GM23338 (cell line): ENCODE measurements around the gene GDAP1L1. TPM values are rescaled to one million over a fixed set of nuclear protein-coding genes. Genes with fewer than 3 reads are reported as not detected.

ENCODE experiments used
- ATAC-seq: fragments of 200-7000 bp; cut with Tn5 transposase; 3 replicates; pipeline ENCODE4 v1.9.1; 2020
- DNase-seq: peaks from one replicate; pipeline ENCODE4 v3.0.0-alpha.2; 2015; ENCODE audit warnings: low spot score
- H2AFZ ChIP-seq: fragments of 200-600 bp; sonication (generic); 2 replicates; pipeline ENCODE4 v1.8.0; 2016; ENCODE audit warnings: antibody characterized with exemption, mild to moderate bottlenecking, moderate library complexity
- H3F3A ChIP-seq: fragments of 200-600 bp; sonication (generic); replicated peaks from 2 replicates; pipeline ENCODE4 v1.8.0; 2017; ENCODE audit warnings: antibody characterized with exemption, mixed run types, low read depth
- H3K27ac ChIP-seq: fragments of 200-600 bp; sonication (generic); 2 replicates; pipeline ENCODE4 v1.6.1; 2016; ENCODE audit warnings: low read depth
- H3K27me3 ChIP-seq: fragments of 200-600 bp; sonication (generic); 2 replicates; pipeline ENCODE4 v1.8.0; 2016; ENCODE audit warnings: mild to moderate bottlenecking, mixed run types, moderate library complexity; ENCODE audit not compliant: insufficient read depth
- H3K36me3 ChIP-seq: fragments of 200-600 bp; sonication (generic); 2 replicates; pipeline ENCODE4 v1.8.0; 2016; ENCODE audit warnings: mild to moderate bottlenecking; ENCODE audit not compliant: insufficient read depth
- H3K4me1 ChIP-seq: fragments of 200-600 bp; sonication (generic); 2 replicates; pipeline ENCODE4 v1.8.0; 2016; ENCODE audit warnings: mild to moderate bottlenecking, moderate library complexity; ENCODE audit not compliant: insufficient read depth
- H3K4me2 ChIP-seq: fragments of 200-600 bp; sonication (generic); 2 replicates; pipeline ENCODE4 v1.7.1; 2017; ENCODE audit warnings: mixed run types
- H3K4me3 ChIP-seq: fragments of 200-600 bp; sonication (generic); 2 replicates; pipeline ENCODE4 v1.6.1; 2016; ENCODE audit warnings: mixed run types
- H3K79me2 ChIP-seq: fragments of 200-600 bp; sonication (generic); replicated peaks from 2 replicates; pipeline ENCODE4 v1.8.0; 2017; ENCODE audit warnings: mild to moderate bottlenecking; ENCODE audit not compliant: insufficient read depth
- H3K9me2 ChIP-seq: fragments of 200-600 bp; sonication (generic); 2 replicates; pipeline ENCODE4 v1.8.0; 2017; ENCODE audit not compliant: insufficient read depth
- H4K20me1 ChIP-seq: fragments of 200-600 bp; sonication (generic); replicated peaks from 2 replicates; pipeline ENCODE4 v1.8.0; 2017; ENCODE audit warnings: mild to moderate bottlenecking; ENCODE audit not compliant: insufficient read depth
- H3K27ac Mint-ChIP-seq: 2 replicates; pipeline ENCODE4 v1.8.0; 2020; ENCODE audit warnings: inconsistent platforms, mild to moderate bottlenecking, moderate library complexity, mixed read lengths
- H3K27me3 Mint-ChIP-seq: 3 replicates; pipeline ENCODE4 v1.8.0; 2022; ENCODE audit warnings: low read depth, mild to moderate bottlenecking, moderate library complexity, mixed read lengths, inconsistent platforms; ENCODE audit not compliant: insufficient read depth, poor library complexity
- H3K36me3 Mint-ChIP-seq: 3 replicates; pipeline ENCODE4 v1.8.0; 2021; ENCODE audit warnings: low read depth, mild to moderate bottlenecking, inconsistent platforms, moderate library complexity, mixed read lengths
- H3K4me1 Mint-ChIP-seq: 3 replicates; pipeline ENCODE4 v1.8.0; 2020; ENCODE audit warnings: mild to moderate bottlenecking, inconsistent platforms, mixed read lengths
- H3K4me3 Mint-ChIP-seq: 3 replicates; pipeline ENCODE4 v1.8.0; 2021; ENCODE audit warnings: moderate library complexity, mild to moderate bottlenecking, inconsistent platforms, mixed read lengths
- H3K9me3 Mint-ChIP-seq: 3 replicates; pipeline ENCODE4 v1.8.0; 2020; ENCODE audit warnings: moderate library complexity, mild to moderate bottlenecking, inconsistent platforms, mixed read lengths
- CREB1 ChIP-seq: fragments of 250-450 bp; sonication (Bioruptor Pico); IDR thresholded peaks from 2 replicates; pipeline ENCODE4 v1.5.0; 2020; ENCODE audit warnings: low read depth, mild to moderate bottlenecking, moderate library complexity
- EZH2phosphoT487 ChIP-seq: fragments of 200-600 bp; sonication (generic); IDR thresholded peaks from one replicate; pipeline ENCODE4 v1.8.1; 2018; ENCODE audit warnings: antibody characterized with exemption; ENCODE audit not compliant: unreplicated experiment
- NANOG ChIP-seq: IDR thresholded peaks from 2 replicates; pipeline ENCODE4 v1.6.1; 2016; ENCODE audit warnings: antibody characterized with exemption, borderline replicate concordance
- ZNF114 ChIP-seq: fragments of 250-450 bp; sonication (Bioruptor Pico); IDR thresholded peaks from 2 replicates; pipeline ENCODE4 v1.5.0; 2020; ENCODE audit warnings: mild to moderate bottlenecking, moderate library complexity
- polyA plus RNA-seq: library from polyadenylated mRNA; unstranded; fragments of >200 nt; fragmentation: Nextera tagmentation; extraction: Ambion mirVana; gene quantifications from 2 replicates; pipeline ENCODE4 v1.2.1, GENCODE V29; 2016
- total RNA-seq: library from RNA; depleted of rRNA; stranded (reverse); fragments of >200 nt; shearing (Covaris generic); gene quantifications from 2 replicates; pipeline ENCODE4 v1.2.3, GENCODE V29; 2014
- TF ChIP-seq, protein P1 (sequence below): fragments of 250-450 bp; sonication (Bioruptor Pico); IDR thresholded peaks from 2 replicates; pipeline ENCODE4 v1.5.0; 2020; ENCODE audit warnings: mild to moderate bottlenecking, moderate library complexity
- TF ChIP-seq, protein P2 (sequence below), 2 experiments: fragments of 200-600 bp in 1 of 2; sonication (generic) in 1 of 2; conservative IDR thresholded peaks; 2 replicates each; pipeline versions ENCODE4 v1.5.1 to v1.6.1; 2016 to 2017; ENCODE audit warnings: antibody characterized with exemption in 2 of 2, low read depth in 2 of 2, mild to moderate bottlenecking in 2 of 2, moderate library complexity in 1 of 2

GDAP1L1 gene
- total and polyA plus RNA-seq, 2 experiments from 2014 or later: 4.5 to 11.2 TPM

- TF ChIP-seq, protein P1, sequence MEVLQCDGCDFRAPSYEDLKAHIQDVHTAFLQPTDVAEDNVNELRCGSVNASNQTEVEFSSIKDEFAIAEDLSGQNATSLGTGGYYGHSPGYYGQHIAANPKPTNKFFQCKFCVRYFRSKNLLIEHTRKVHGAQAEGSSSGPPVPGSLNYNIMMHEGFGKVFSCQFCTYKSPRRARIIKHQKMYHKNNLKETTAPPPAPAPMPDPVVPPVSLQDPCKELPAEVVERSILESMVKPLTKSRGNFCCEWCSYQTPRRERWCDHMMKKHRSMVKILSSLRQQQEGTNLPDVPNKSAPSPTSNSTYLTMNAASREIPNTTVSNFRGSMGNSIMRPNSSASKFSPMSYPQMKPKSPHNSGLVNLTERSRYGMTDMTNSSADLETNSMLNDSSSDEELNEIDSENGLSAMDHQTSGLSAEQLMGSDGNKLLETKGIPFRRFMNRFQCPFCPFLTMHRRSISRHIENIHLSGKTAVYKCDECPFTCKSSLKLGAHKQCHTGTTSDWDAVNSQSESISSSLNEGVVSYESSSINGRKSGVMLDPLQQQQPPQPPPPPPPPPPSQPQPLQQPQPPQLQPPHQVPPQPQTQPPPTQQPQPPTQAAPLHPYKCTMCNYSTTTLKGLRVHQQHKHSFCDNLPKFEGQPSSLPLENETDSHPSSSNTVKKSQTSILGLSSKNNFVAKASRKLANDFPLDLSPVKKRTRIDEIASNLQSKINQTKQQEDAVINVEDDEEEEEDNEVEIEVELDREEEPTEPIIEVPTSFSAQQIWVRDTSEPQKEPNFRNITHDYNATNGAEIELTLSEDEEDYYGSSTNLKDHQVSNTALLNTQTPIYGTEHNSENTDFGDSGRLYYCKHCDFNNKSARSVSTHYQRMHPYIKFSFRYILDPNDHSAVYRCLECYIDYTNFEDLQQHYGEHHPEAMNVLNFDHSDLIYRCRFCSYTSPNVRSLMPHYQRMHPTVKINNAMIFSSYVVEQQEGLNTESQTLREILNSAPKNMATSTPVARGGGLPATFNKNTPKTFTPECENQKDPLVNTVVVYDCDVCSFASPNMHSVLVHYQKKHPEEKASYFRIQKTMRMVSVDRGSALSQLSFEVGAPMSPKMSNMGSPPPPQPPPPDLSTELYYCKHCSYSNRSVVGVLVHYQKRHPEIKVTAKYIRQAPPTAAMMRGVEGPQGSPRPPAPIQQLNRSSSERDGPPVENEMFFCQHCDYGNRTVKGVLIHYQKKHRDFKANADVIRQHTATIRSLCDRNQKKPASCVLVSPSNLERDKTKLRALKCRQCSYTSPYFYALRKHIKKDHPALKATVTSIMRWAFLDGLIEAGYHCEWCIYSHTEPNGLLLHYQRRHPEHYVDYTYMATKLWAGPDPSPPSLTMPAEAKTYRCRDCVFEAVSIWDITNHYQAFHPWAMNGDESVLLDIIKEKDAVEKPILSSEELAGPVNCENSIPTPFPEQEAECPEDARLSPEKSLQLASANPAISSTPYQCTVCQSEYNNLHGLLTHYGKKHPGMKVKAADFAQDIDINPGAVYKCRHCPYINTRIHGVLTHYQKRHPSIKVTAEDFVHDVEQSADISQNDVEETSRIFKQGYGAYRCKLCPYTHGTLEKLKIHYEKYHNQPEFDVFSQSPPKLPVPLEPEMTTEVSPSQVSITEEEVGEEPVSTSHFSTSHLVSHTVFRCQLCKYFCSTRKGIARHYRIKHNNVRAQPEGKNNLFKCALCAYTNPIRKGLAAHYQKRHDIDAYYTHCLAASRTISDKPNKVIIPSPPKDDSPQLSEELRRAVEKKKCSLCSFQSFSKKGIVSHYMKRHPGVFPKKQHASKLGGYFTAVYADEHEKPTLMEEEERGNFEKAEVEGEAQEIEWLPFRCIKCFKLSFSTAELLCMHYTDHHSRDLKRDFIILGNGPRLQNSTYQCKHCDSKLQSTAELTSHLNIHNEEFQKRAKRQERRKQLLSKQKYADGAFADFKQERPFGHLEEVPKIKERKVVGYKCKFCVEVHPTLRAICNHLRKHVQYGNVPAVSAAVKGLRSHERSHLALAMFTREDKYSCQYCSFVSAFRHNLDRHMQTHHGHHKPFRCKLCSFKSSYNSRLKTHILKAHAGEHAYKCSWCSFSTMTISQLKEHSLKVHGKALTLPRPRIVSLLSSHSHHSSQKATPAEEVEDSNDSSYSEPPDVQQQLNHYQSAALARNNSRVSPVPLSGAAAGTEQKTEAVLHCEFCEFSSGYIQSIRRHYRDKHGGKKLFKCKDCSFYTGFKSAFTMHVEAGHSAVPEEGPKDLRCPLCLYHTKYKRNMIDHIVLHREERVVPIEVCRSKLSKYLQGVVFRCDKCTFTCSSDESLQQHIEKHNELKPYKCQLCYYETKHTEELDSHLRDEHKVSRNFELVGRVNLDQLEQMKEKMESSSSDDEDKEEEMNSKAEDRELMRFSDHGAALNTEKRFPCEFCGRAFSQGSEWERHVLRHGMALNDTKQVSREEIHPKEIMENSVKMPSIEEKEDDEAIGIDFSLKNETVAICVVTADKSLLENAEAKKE (CRISPR knock-in tag): no peak
- no peak for TF ChIP-seq EZH2phosphoT487
- no peak for TF ChIP-seq CREB1
- TF ChIP-seq, protein P2, sequence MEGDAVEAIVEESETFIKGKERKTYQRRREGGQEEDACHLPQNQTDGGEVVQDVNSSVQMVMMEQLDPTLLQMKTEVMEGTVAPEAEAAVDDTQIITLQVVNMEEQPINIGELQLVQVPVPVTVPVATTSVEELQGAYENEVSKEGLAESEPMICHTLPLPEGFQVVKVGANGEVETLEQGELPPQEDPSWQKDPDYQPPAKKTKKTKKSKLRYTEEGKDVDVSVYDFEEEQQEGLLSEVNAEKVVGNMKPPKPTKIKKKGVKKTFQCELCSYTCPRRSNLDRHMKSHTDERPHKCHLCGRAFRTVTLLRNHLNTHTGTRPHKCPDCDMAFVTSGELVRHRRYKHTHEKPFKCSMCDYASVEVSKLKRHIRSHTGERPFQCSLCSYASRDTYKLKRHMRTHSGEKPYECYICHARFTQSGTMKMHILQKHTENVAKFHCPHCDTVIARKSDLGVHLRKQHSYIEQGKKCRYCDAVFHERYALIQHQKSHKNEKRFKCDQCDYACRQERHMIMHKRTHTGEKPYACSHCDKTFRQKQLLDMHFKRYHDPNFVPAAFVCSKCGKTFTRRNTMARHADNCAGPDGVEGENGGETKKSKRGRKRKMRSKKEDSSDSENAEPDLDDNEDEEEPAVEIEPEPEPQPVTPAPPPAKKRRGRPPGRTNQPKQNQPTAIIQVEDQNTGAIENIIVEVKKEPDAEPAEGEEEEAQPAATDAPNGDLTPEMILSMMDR (conservative IDR thresholded peaks at IDR 0.05; ENCODE audit: low read depth in 2 of 2): no peak
These were observed 23.4 kb upstream of the GDAP1L1 start (continued) for GRCh38 chr20:44223721-44224120.

GRCh38 chr20:44224637-44225036 lies 22.5 kb upstream of the GDAP1L1 start:
- H3K4me3 ChIP-seq: no peak overlapping the region
- H3K9me2 ChIP-seq: no peaks in the 10 kb centered on the region
- Mint-ChIP-seq H3K27ac (no peak overlapping the region), H3K27me3 (peaks cover 4% of the 10 kb centered on the region), H3K4me3 (no peak overlapping the region), H3K9me3 (no peaks in the 10 kb centered on the region), H3K4me1 (peaks cover 15% of the 10 kb centered on the region), H3K36me3 (no peaks in the 10 kb centered on the region)
- no peak overlapping the region for H3K27ac ChIP-seq
- ATAC-seq (no peak), DNase-seq (no peak)
- no peak overlapping the region for H3K4me2 ChIP-seq
- no peak overlapping the region for H2AFZ ChIP-seq
- H3K27me3 ChIP-seq: no peaks in the 10 kb centered on the region
- H3F3A ChIP-seq: no peaks in the 10 kb centered on the region
- H3K4me1 ChIP-seq: no peaks in the 10 kb centered on the region
- H3K79me2 ChIP-seq: no peaks in the 10 kb centered on the region
- no peaks in the 10 kb centered on the region for H4K20me1 ChIP-seq
- no peaks in the 10 kb centered on the region for H3K36me3 ChIP-seq
- TF ChIP-seq ZNF114 (CRISPR knock-in tag) (no peak), NANOG (no peak)
- TF ChIP-seq, protein P1 (CRISPR knock-in tag): no peak
